ENCODE measurements around the gene VARS2.

VARS2 gene

GRCh38 chr6:30940361-30940986 is 26.4 kb downstream of the VARS2 start, which contains the start of gene MUCL3:
TSS of gene MUCL3 (plus strand) at chr6:30940973. CDS start at chr6:30941000, 27 bp downstream.
- H3K9me2 ChIP-seq (replicated peaks; ENCODE audit: low read depth, low read length) = no peaks in the 10 kb centered on the region
- H3K4me3 ChIP-seq (ENCODE audit: low read length, poor library complexity, severe bottlenecking) = no peak within 1 kb of the TSS
- no peaks in the 10 kb centered on the region for H3K4me1 ChIP-seq (ENCODE audit: insufficient read depth, low read length, poor library complexity, severe bottlenecking)
- H4K20me1 ChIP-seq (ENCODE audit: insufficient read depth, low read length, poor library complexity, severe bottlenecking) = no peaks in the 10 kb centered on the region
- no peaks in the 10 kb centered on the region for H3F3A ChIP-seq (ENCODE audit: low read depth)
- no peak within 1 kb of the TSS for H3K4me2 ChIP-seq (ENCODE audit: low read depth, low read length, poor library complexity, severe bottlenecking)
- no peak for TF ChIP-seq EZH2phosphoT487 (IDR thresholded peaks at IDR 0.05; ENCODE audit: borderline replicate concordance)
- no peak for TF ChIP-seq CTCF (conservative IDR thresholded peaks at IDR 0.05; ENCODE audit: low read length)
- H2AFZ ChIP-seq (ENCODE audit: low read length) = no peak within 1 kb of the TSS
- no peaks in the 10 kb centered on the region for H3K79me2 ChIP-seq (ENCODE audit: insufficient read depth, low read length)
- no peaks in the 10 kb centered on the region for H3K36me3 ChIP-seq (ENCODE audit: insufficient read depth, low read length)
- H3K27me3 ChIP-seq (ENCODE audit: insufficient read depth, low read length, poor library complexity, severe bottlenecking) = no peaks in the 10 kb centered on the region
- H3K9me3 ChIP-seq (ENCODE audit: insufficient read depth, low read depth, low read length) = no peaks in the 10 kb centered on the region
- no peak within 1 kb of the TSS for H3K9ac ChIP-seq (ENCODE audit: low read depth, low read length, poor library complexity, severe bottlenecking)

DNA sequence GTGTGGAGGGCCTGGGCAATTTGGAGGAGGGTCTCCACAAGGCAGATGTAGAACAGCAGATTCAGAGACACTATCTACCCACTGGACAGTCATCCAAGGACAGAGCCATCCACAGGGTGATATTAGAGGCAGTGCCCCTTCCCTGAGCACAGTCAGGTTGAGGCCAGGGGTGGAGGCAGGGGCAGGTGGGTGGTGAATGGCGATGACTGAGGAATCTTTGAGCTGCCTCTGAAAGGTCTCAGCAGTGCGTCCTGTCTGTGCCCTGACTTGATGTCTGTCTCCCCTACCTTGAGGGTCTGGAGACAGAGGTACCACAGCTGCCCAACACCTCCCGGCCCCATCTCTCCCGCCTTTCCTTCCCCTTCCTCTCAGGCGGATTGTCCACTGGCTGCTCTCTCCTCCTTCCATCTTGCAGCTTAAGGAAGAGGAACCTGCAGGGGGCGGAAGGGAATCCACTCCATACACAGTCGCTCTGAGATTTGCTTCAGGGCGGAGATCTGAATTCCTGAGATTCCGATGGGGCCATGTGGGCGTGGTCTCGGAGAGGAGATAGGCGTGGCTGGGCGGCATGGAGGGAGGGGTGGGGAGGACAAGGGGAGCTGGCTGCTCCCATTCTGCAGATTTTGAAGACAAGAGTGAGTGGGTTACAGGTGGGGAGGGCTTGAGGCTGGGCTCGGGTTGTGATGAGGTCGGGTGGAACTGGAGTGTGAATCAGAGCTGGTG is 28.5 kb downstream of the VARS2 start:
- H3K4me3 ChIP-seq (ENCODE audit: low read length, poor library complexity, severe bottlenecking) = no peak overlapping the region

DNA sequence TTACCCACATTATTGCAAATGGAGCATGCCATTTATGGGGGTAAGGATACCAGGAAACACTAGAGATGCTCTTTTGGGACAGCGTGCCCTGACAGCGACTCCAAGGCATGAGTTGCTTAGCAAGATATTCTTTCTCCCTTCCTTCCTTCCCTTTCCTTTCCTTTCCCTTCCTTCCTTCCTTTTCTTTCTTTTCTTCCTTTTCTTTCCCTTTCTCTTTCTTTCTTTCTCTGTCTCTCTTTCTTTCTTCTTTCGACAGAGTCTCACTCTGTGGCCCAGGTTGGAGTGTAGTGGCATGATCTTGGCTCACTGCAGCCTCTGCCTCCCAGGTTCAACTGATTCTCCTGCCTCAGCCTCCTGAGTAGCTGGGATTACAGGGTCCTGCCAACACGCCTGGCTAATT is 30.0 kb downstream of the VARS2 start:
- Histone ChIP-seq H3K9ac (ENCODE audit: low read depth, low read length, poor library complexity, severe bottlenecking) (no peak overlapping the region), H4K20me1 (ENCODE audit: insufficient read depth, low read length, poor library complexity, severe bottlenecking) (no peaks in the 10 kb centered on the region), H3K4me1 (ENCODE audit: insufficient read depth, low read length, poor library complexity, severe bottlenecking) (no peaks in the 10 kb centered on the region), H2AFZ (ENCODE audit: low read length) (no peak overlapping the region), H3K9me2 (replicated peaks; ENCODE audit: low read depth, low read length) (no peaks in the 10 kb centered on the region), H3K27me3 (ENCODE audit: insufficient read depth, low read length, poor library complexity, severe bottlenecking) (no peaks in the 10 kb centered on the region), H3K79me2 (ENCODE audit: insufficient read depth, low read length) (no peaks in the 10 kb centered on the region), H3K4me3 (ENCODE audit: low read length, poor library complexity, severe bottlenecking) (no peak overlapping the region), H3K36me3 (ENCODE audit: insufficient read depth, low read length) (no peaks in the 10 kb centered on the region), H3K9me3 (ENCODE audit: insufficient read depth, low read depth, low read length) (no peaks in the 10 kb centered on the region), H3F3A (ENCODE audit: low read depth) (no peaks in the 10 kb centered on the region), H3K4me2 (ENCODE audit: low read depth, low read length, poor library complexity, severe bottlenecking) (no peak overlapping the region)
- TF ChIP-seq EZH2phosphoT487 (IDR thresholded peaks at IDR 0.05; ENCODE audit: borderline replicate concordance) (no peak), CTCF (conservative IDR thresholded peaks at IDR 0.05; ENCODE audit: low read length) (no peak)

More for the DNA sequence above, 28.5 kb downstream of the VARS2 start:
- TF ChIP-seq CTCF (conservative IDR thresholded peaks at IDR 0.05; ENCODE audit: low read length) = no peak
- no peak for TF ChIP-seq EZH2phosphoT487 (IDR thresholded peaks at IDR 0.05; ENCODE audit: borderline replicate concordance)
- H3K4me1 ChIP-seq (ENCODE audit: insufficient read depth, low read length, poor library complexity, severe bottlenecking) = no peaks in the 10 kb centered on the region
- H2AFZ ChIP-seq (ENCODE audit: low read length) = no peak overlapping the region
- no peaks in the 10 kb centered on the region for H3K9me3 ChIP-seq (ENCODE audit: insufficient read depth, low read depth, low read length)
- no peak overlapping the region for H3K9ac ChIP-seq (ENCODE audit: low read depth, low read length, poor library complexity, severe bottlenecking)
- H3F3A ChIP-seq (ENCODE audit: low read depth) = no peaks in the 10 kb centered on the region
- no peaks in the 10 kb centered on the region for H4K20me1 ChIP-seq (ENCODE audit: insufficient read depth, low read length, poor library complexity, severe bottlenecking)
- no peaks in the 10 kb centered on the region for H3K36me3 ChIP-seq (ENCODE audit: insufficient read depth, low read length)
- no peaks in the 10 kb centered on the region for H3K27me3 ChIP-seq (ENCODE audit: insufficient read depth, low read length, poor library complexity, severe bottlenecking)
- H3K4me2 ChIP-seq (ENCODE audit: low read depth, low read length, poor library complexity, severe bottlenecking) = no peak overlapping the region
- H3K9me2 ChIP-seq (replicated peaks; ENCODE audit: low read depth, low read length) = no peaks in the 10 kb centered on the region
- H3K79me2 ChIP-seq (ENCODE audit: insufficient read depth, low read length) = no peaks in the 10 kb centered on the region

Measured in Loucy (cell line).